Lower leg skin (tissue), 4 donors: ENCODE results near the gene RAD51B. TPM values are rescaled to one million over a fixed set of nuclear protein-coding genes. Genes with fewer than 3 reads are reported as not detected.

Experiments
- DNase-seq, 2 donors: peaks; one replicate each; pipeline ENCODE4 v3.0.0-alpha.2; 2019; ENCODE audit warnings: low spot score in 2 of 2
- H3K4me3 ChIP-seq: fragments of 200-600 bp; sonication (generic); 2 replicates; pipeline ENCODE4 v1.5.1; 2017; ENCODE audit warnings: mild to moderate bottlenecking, low read depth; ENCODE audit not compliant: poor library complexity, severe bottlenecking
- POLR2A ChIP-seq, 2 donors: fragments of 450-650 bp; IDR thresholded peaks; one replicate each; pipeline ENCODE4 v1.6.1; 2016 to 2017; ENCODE audit warnings: antibody characterized with exemption in 2 of 2, mild to moderate bottlenecking in 1 of 2, moderate library complexity in 1 of 2
- WGBS, 2 donors: methylation state at CpG; one replicate each; pipeline ENCODE4 v1.1.5; 2018; 5-methylcytosine and 5-hydroxymethylcytosine counted together
- intact Hi-C: fragments of 100-400 bp; cut with DNase I; formaldehyde crosslinking; loops from one replicate; pipeline ENCODE4 v1.15.0; 2023; ENCODE audit warnings: low total_unique reads
- total RNA-seq, 4 donors: library from RNA; depleted of rRNA; stranded (reverse); fragments of >200 nt; gene quantifications; one replicate each; pipeline ENCODE4 v1.1.0, GENCODE V29; 2016
- TF ChIP-seq, protein P1 (sequence below), 3 donors: fragments of 450-650 bp; IDR thresholded peaks; one replicate each; pipeline ENCODE4 v1.5.1; 2016; ENCODE audit warnings: antibody characterized with exemption in 3 of 3, mild to moderate bottlenecking in 3 of 3, moderate library complexity in 2 of 3

Gene RAD51B
- total RNA-seq, 4 donors from 2014 or later: 6.1 to 27.2 (median 13.6) TPM

- peak in 1 of 2 donors; percentile 74 for DNase-seq
- no peak for TF ChIP-seq POLR2A (IDR thresholded peaks at IDR 0.05)
- TF ChIP-seq, protein P1, sequence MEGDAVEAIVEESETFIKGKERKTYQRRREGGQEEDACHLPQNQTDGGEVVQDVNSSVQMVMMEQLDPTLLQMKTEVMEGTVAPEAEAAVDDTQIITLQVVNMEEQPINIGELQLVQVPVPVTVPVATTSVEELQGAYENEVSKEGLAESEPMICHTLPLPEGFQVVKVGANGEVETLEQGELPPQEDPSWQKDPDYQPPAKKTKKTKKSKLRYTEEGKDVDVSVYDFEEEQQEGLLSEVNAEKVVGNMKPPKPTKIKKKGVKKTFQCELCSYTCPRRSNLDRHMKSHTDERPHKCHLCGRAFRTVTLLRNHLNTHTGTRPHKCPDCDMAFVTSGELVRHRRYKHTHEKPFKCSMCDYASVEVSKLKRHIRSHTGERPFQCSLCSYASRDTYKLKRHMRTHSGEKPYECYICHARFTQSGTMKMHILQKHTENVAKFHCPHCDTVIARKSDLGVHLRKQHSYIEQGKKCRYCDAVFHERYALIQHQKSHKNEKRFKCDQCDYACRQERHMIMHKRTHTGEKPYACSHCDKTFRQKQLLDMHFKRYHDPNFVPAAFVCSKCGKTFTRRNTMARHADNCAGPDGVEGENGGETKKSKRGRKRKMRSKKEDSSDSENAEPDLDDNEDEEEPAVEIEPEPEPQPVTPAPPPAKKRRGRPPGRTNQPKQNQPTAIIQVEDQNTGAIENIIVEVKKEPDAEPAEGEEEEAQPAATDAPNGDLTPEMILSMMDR (IDR thresholded peaks at IDR 0.05): no peak
- intact Hi-C loops: no loop called here
- H3K4me3 ChIP-seq: no peak overlapping the region
- 83 to 93% methylated on average over 9 of the region's 9 CpGs for WGBS, 2 donors
Measured at GRCh38 chr14:68663385-68664076, 844.0 kb downstream of the RAD51B start.

GRCh38 chr14:68664225-68664681 lies 844.7 kb downstream of the RAD51B start:
- H3K4me3 ChIP-seq: no peak overlapping the region
- TF ChIP-seq, protein P1 (IDR thresholded peaks at IDR 0.05): no peak
- TF ChIP-seq POLR2A (IDR thresholded peaks at IDR 0.05): no peak
- 89 to 96% methylated on average over 4 of the region's 4 CpGs for WGBS, 2 donors
- peak in 1 of 2 donors; percentile 23 for DNase-seq
- intact Hi-C loops: no loop called here

DNA sequence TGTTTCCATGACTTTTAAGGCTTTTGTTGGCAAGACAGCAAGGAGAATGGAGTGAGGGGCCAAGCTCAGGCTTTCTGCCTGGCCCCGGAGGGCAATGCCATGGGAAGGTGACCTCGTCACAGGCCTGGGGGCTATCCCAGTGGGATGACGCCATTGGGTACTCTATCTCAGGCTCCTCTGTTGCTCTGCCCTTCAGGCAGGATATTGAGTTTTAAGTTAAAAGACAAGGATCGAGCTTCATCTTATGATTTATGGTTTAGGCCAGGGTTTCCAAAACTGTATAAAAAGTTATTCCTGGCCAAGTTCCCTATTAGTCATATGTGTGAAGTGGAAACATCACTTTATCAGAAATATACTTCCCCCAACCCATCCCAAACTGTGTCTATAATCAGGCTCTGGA lies 845.6 kb downstream of the RAD51B start:
- DNase-seq: peak in 1 of 2 donors; percentile 68
- intact Hi-C loops: no loop called here
- H3K4me3 ChIP-seq: no peak overlapping the region
- 50 to 52% methylated on average over 4 of the region's 4 CpGs for WGBS, 2 donors
- TF ChIP-seq, protein P1 (IDR thresholded peaks at IDR 0.05): no peak
- no peak for TF ChIP-seq POLR2A (IDR thresholded peaks at IDR 0.05)

DNA sequence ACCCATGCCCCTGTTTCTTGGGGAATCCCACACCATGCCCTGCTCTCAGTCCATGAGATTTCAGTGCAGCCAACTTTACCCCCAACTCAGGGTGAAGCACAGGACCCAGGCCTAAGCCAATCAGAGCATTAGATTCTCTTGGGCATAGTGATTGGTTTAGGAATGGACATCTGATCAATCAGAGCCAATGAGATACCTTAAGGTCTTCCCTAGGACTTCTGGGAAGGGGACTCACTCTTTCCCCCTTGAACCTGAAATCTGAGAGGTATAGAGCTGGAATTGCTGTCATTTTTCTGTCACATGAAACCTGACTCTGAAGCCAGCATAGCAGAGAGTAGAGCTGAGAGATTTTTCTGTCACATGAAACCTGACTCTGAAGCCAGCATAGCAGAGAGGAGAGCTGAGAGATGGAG lies 846.2 kb downstream of the RAD51B start:
- DNase-seq: peak in 1 of 2 donors; percentile 34
- TF ChIP-seq POLR2A (IDR thresholded peaks at IDR 0.05): no peak
- TF ChIP-seq, protein P1 (IDR thresholded peaks at IDR 0.05): no peak
- intact Hi-C loops: no loop called here
- H3K4me3 ChIP-seq: no peak overlapping the region

GRCh38 chr14:68666236-68666635 lies 846.7 kb downstream of the RAD51B start:
- DNase-seq: no peak
- WGBS, 2 donors: 48 to 52% methylated on average over 2 of the region's 2 CpGs
- intact Hi-C loops: no loop called here
- no peak overlapping the region for H3K4me3 ChIP-seq
- TF ChIP-seq, protein P1 (IDR thresholded peaks at IDR 0.05): no peak
- no peak for TF ChIP-seq POLR2A (IDR thresholded peaks at IDR 0.05)

- intact Hi-C loops: no loop called here
- TF ChIP-seq, protein P1 (IDR thresholded peaks at IDR 0.05): no peak
- no peak for TF ChIP-seq POLR2A (IDR thresholded peaks at IDR 0.05)
- no peak overlapping the region for H3K4me3 ChIP-seq
- WGBS, 2 donors: 94 to 95% methylated on average over 5 of the region's 5 CpGs
- no peak for DNase-seq
Measured at GRCh38 chr14:68666899-68667298, 847.3 kb downstream of the RAD51B start.
